OCI-LY3 (cell line): ENCODE results near the gene LUZP1.

Source experiments
- CTCF ChIP-seq: fragments of 200-600, 300-600 bp; sonication (generic); IDR thresholded peaks from 2 replicates; pipeline ENCODE4 v1.5.1; 2014; ENCODE audit warnings: antibody characterized with exemption, low read length, low read depth
- EZH2phosphoT487 ChIP-seq: fragments of 200-600 bp; shearing (Covaris generic); IDR thresholded peaks from 2 replicates; pipeline ENCODE4 v1.6.1; 2018; ENCODE audit warnings: antibody characterized with exemption, mixed run types, low read depth

- TF ChIP-seq CTCF: no peak
- TF ChIP-seq EZH2phosphoT487: no peak
Observed at GRCh38 chr1:23116921-23117699, 51.5 kb downstream of the LUZP1 start.
